GM21717 (cell line): ENCODE measurements around the gene TMEM250.
"Not testable (repeated sequence)": the region's sequence is repeated elsewhere in the genome, so short reads cannot be mapped to it uniquely, and the experiment has no call there.

ENCODE experiments used
- ATAC-seq: cut with Tn5 transposase; IDR thresholded peaks from one replicate; pipeline ENCODE4 v1.9.1; 2021; ENCODE audit warnings: mild to moderate bottlenecking, moderate library complexity; ENCODE audit not compliant: unreplicated experiment

TMEM250 gene

DNA sequence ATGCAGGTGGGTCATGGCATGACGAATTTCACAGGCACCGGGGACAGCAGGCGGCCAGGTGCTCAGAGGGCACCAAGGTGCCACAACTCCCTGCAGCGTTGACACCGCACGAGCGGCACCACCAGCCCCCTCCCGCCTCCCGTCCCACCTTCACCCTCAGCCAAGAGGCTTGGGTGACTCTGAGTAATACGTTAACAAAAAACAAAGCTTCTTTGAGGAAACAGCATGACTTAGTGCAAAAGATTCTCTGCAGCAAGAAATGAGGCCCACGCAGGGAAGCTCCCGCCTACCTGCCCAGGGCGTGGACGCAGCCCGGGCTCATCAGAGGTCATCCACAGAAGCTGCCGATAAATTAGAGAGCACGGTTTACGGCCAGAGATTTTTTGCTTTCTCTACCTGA is 4.1 kb downstream of the TMEM250 start:
- ATAC-seq, result no peak

DNA sequence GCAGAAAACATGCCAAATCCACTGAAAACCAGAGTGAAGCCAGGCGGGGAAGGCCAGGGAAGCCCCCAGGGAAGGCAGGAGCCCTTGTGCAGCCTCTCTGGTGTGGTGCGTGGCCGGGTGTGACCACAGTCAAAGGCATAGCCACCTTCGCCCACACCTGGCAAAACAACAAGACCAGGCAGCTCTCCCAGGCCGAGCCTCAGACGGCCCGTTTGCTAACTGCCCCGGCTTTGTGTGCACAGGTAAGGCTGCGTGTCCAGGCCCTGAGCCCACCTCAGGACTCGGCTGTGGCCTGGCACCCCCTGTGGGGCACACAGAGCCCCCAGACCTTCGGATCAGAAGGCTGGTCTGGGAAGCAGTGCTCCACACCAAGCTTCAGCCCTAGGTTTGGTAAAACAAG is 6.1 kb downstream of the TMEM250 start:
- no peak for ATAC-seq

DNA sequence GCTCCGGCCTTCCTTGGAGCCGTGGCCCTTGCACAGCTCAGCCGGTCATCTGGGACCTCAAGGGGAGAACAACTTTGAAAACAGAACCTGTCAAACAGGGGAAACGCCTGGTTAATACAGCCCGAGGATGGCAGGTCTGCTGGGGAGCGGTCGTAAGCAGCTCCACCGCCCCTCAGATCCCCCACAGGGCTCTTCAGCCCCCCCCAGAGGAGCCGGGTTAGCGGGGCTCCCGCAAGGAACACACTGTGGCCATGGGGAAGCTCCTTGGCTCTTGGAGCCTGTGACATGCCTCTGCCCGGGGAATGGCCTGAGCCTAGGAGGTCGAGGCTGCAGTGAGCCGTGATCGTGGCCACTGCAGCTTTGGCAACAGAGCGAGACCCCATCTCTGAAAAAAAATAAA is 6.8 kb downstream of the TMEM250 start:
- ATAC-seq, result no peak

DNA sequence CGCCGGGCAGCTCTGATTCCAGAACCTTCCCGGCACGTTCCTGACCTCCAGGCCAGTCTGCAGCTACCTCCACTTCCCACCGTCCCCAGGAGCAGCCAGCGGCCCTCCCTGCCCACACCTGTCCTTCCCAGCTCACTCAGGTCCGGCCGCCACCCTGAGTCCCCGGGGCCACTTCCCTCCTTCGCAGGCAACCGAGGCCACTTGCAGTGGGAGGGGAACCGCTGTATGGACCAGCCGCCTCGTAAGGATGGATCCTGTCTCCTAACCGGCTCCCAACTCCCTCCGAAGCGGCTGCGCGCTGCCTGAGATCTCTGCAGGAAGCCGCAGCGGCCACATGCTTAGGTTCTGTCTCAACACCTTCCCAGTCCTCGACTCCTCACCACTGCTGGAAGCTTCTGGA is 7.5 kb downstream of the TMEM250 start:
- ATAC-seq, result no peak

DNA sequence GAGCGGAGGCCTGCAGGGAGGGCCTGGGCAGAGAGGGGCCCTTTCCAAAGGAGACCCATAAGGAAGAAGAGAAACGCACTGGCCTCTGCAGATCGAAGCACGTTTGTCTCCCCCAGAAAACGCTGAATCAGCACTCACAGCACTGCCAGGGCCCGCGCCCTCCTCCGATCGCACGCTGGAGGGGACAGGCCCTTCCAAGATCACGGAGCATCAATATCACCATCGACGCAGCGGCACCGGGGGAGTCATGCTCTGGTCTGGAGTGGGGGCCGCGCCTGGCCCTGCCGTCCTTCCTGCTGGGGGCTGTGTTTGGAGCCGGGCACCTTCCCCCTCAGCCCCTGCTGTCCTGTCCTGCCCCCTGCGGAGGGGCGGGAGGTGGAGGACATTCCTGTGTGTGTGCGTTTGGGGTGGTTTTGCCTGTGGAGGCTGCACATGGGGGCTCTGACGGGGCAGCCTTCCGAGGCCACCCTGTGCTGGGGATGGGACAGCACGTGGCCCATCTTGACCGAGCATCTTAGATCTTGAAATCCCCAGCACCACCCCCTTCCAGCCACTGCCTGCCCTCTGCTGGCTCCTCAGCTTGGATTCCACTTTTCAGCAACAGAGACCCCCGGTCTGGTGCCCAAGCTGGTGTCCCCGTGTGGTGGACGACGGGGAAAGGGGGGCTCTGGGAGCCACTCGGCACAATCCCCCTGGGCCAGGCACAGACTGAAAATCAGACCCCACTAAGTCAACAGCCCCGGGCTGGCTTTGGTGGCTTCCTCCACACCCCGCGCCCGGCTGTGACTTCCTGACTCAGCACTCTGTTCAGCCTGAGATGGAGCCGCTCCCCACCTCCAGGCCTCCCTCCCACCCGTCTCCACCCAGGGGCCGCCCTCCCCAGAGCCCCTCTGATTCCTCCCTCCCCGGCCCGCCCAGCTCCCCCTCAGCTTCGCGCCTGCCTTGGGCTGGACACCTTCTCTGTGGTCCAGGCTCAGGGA is 8.3 kb downstream of the TMEM250 start:
- peak; percentile 0 for ATAC-seq

DNA sequence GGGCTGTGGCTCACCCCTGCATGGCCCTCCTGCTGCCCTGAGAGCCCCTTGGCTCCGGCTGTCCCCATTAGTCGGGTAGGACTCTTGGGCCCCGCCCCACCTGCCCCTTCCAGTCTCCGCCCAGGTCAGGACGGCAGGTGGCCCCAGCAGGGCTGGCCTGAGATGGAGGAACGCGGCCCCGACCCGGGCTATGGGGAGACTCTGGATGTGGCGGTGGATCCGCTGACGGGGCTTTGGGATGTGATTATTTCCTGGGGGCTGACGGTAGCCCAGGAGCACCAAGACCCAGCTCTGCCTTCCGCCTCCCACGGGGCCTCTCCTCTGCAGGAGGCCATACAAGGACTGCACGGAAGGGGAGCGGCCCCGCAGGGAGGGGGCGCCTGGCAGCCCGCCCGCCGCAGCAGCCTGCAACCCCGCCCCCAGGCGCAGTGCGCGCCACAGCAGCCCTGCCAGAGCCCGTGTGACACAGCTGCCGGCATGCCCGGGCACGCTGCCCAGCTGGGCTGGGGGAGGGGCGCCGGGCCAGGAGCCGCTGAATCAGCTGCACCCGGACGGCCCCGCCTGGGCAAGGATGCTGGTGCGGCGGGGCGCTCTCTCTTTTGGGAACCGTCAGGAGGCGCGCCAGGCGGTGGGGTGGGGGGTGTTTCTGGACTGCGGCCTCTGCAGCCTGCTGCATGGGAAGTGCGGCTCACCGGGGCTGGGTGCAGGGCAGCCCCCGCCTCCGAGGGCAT is 9.2 kb downstream of the TMEM250 start:
- peak; percentile 63 for ATAC-seq

DNA sequence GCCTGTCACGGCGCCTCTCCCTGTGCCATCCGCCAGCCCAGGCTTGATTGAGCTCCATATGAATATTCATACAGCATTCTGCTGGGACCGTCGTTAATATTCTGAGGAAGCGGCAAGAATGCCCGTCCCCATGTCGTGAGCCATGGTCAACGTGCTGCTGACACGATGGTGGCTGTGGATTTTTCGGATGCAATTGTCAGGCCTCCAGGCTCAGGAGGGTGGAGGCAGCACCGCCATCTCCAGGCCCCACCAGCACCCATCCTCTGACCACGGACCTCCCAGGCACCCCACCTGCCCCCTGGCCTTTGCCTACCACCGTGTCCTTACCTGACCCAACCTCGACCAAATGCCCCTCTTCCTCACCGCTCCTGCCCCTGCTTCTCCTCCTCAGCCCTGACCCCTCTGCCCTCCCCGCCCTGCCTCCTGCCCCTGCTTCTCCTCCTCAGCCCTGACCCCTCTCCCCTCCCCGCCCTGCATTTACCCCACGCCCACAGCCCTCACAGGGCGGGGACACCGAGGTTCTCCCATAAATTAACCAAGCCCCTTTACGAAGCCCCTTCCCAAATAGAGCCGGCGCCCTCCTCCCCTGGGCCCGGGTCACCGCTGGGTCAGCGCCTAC is 9.9 kb downstream of the TMEM250 start:
- ATAC-seq, result no peak

DNA sequence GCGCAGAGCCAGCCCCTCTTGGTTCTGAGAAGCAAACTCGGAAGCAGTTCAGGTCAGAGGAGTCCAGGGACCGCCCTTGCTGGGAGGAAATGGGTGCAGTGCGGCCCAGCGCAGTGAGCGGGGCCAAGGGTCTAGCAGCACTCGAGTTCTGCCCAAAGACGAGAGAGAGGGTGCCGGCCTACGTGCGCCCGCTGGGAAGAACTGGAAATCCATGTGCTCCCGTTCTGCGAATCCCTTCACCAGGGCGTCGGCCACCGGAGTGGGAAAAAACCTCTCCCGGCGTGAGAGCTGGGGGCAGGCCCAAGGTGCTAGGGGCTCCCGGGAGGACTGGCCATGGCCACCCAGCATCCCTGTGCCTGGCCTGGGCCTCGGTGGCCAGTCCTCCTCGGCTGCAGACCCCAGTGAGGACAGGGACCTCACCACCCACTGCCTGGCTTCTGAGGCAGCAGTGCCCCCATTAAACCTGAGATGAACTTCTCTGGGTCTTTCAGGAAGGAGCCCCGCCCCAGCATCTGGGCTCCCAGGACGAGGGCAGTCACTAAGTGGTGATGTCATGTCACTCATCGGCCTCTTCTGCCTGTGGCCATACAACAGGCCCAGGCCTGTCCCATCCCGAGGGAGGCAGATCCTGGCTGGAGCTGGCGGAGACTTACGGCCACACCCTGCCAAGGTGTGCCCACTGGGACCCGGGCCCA is 10.6 kb downstream of the TMEM250 start:
- no peak for ATAC-seq

DNA sequence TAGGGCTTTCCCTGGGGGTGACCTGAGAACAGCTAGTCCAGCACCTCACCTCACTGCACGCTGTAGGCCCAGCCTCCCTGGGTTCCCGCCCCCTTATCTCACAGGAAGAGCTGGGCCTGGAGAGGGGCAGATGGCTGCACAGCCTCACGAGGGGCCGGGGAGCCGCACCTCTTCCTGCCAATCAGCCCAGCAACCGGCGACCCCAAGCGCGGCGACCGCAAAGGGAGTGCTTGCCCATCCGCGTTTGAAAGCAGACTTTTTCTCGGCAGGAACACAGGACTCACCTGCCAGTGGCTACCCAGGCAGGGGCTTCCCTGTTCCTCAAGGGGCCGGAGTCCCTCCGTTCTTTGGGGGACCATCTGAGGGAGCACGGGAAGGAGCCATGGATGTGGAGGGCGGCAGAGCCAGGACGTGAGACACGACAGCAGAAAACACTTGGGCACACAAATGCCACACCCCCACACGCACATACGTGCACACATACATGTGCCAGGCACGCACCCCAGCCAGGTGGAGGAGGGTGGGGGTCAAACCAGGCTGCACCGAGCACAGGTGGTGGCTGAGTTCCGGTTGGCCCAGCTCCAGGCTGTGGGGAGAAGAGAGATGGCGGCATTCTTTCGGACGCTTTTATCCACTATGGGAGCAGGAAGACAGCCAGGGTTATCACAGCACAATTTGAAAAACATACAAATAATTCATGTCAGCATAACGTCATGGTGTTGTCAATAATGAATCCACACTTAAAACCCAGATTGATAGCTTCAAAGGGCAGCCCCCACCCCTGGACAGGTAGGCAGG is 11.3 kb downstream of the TMEM250 start:
- ATAC-seq, result no peak

DNA sequence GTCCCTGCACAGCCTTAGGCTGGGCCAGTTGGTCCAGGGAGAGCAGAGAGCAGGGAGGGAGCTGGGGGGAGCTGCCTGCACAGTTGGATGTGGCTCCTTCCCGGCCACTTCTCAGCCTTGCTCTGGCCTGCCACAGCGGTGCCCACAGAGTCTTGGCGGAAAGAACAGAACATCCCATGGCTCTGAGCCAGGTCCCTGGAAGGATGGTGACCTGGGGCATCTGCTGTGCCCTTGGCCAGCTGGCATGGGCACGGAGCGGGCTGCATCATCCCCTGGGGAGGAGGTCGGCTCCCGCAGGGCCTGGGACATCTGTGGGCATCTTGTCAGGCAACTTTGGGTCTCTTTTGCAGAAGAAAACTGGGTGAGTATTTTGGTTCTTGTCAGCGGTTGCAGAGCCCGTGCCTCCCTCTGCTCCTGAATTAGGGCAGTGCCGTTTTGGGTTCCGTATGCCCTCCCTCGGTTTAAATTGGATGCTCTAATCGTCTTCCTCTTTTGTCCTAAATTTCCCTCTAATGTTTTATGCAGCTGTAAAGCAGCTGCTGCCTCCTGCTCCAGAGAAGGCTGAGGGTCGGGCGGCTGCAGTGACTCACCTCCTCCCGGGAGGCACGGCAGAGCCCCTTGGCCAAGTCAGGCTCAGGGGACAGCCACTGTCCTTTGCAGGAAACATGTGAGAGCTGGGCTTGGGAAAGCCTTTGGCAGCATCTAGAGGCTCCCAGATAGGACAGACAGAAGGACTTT is 13.1 kb downstream of the TMEM250 start:
- no peak for ATAC-seq

DNA sequence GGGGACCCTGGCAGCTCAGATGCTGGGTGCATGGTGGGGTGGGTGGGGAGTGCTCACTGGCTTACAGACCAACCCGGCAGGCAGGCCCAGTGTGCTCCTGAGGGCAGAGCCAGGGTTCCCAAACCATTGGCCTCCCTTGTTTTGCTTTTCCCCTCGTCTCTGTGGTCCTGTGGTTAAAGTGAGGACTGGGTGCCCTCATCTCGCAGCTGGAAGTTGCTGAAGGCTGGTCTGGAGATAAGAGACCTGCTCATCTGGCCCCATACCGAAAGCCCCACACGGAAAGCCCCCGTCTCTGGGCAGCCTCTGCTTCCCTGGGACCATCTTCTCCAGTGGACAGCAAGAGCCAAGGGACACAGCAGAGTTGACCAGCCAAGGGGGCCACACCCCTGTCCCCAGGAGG is 13.8 kb downstream of the TMEM250 start:
- no peak for ATAC-seq

DNA sequence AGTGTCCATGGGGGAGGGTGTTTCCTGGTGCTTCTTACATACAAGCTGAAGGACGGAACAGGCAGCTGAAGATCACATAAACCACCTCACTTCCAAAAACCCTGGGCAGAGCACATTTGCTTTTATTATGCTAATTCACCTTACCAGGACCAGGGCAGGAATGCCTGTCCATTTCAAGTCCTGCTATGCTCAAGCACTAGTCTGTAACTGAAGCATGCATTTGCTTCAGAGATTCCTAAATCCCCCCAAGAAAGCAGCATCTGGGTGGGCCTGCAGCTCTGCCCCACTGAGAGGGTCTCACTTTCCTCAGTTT is 14.2 kb downstream of the TMEM250 start:
- ATAC-seq, result no peak

DNA sequence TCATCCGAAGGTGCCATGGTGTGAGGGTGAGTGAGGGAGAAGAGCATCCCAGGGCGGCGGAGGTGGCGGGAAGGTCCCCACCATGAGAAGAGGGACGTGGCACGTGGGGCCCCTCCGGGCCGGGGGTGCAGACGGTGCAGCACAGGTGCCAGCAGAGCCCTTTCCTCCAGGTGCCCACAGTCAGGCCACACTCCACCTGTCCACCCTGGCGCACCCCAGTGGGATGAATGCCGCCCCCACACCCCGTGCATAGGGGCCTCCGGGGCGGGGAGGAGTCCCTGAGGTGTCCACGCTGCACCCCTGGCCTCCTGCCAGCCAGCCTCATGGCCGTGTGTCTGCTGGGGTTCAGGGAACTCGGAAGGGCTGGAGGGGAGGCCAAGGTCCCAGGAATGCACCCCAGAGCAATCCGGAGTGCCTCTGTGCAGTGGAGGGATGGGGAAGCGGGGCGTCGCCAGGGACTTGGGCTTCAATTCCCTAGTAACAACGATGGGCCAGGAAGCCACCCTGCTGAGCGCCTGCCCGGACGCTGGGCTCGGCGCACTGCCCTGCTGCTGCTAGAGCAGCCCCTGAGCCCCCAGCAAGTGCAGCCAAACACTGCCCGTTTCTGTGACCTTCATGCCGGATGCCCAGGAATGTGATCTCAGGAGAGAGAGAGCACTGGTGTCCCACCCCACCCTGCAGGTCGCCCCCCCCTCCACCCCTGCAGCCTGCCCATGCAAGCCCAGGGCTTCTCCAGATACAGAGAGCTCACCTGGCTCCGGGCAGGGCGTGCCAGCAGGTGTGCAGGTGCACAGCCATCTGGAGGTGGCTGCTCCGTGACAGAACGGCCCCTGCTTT is 14.8 kb downstream of the TMEM250 start:
- ATAC-seq, result no peak

DNA sequence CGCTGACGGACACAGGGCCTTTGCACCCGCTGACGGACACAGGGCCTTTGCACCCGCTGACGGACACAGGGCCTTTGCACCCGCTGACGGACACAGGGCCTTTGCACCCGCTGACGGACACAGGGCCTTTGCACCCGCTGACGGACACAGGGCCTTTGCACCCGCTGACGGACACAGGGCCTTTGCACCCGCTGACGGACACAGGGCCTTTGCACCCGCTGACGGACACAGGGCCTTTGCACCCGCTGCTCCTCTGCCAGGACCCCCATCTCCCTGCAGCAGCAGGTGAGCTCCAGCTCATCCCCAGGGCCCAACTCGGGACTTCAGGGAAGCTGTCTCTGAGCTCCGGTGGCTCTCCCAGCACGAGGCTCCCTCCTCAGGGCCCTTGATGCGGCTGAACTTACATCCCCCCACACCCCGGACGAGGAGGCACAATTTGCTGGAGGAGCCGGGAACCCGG is 17.0 kb downstream of the TMEM250 start:
- ATAC-seq, result not testable (repeated sequence)

DNA sequence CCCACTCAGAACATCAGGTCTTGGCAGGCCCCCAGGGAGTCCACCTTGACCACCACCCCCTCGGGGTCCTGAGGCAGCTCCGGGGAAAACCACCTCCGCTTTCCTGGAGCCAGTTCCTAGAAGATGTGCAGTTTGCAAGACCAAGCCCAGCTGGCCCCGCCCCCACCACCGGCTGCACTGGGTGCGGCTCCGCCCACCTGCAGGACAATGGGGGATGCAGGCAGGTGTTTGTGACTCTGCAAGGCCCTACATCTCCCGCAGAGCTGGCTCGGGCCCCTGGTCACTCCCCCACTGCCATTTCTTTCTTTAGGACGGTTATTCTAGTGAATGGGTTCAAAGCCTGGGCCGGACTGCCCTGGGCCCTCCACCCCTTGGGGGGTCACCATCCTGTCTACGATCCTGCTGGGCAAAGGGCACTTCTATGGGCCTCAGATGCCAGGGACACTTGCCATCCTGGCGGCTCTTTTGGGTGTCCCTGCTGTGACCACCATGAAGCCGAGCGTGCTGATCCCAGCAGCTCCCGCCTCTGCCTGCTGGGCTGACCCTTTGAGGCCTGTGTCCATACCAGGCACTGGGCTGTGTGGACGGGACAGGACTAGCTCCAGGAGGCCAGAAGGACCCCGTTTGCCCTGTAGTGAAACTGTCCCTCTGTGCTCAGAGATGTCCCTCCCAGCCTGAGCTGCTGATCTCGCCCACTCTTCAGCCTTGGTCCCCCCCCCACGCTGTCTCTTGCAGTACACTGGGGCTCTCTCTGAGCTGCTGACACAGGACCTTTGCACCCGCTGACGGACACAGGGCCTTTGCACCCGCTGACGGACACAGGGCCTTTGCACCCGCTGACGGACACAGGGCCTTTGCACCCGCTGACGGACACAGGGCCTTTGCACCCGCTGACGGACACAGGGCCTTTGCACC is 17.7 kb downstream of the TMEM250 start:
- no peak for ATAC-seq

DNA sequence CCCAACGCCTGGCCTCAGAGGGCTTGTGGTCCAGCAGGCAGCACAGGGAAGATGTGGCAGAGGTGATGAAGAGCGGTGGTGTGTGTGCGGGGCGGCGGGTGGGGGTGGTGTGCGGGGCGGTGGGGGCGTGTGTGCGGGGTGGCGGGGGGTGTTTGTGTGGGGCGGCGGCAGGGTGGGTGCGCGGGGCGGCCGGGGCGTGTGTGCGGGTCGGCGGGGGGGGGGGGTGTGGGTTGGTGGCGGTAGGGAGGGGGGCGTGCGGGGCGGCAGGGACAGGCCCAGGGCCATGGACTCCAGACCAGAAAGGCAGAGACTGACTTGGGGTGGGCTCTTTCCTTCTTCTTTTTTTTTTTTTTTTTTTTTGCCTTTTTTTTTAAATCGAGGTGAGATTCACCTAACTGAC is 19.1 kb downstream of the TMEM250 start:
- no peak for ATAC-seq

DNA sequence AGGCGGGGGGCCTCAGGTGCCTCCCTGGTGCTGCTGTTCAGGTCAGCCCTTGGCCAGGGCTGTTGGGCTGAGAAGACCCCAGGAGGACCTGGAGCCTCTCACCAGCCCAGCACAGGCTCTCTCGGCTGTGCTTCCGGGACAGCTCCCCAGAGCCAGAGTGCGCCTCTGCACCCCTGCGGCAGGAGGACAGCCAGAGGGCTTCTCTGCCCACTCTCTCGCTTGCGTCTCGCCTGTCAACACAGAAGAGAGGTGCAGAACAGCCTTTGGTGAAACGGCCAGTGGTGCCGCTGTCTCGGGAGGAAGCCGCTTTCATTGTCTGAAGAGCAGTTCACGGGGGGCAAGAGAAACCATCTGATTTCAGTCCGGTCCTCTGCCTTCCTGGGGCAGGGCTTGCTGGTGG is 19.8 kb downstream of the TMEM250 start:
- no peak for ATAC-seq

DNA sequence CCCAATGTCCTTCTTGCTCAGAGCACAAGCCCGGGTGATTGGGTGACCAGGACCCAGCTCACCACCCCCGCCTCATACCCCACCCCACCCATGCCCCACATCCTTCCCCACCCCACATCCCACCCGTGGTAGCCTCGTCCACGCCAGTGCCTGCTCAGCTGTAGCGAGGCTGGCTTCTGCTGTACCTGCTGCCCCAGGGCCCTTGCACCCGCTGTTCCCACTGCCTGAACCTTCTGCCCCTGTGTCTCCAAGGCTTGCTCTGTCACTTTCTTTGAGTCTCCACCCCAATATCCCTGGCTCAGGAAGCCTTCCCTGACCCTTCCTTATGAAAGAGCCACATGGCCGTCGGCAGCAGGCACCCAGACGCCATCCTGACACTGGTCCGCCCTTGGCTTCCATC is 20.5 kb downstream of the TMEM250 start:
- ATAC-seq, result no peak
